ENCODE results near the gene STARD4. TPM values are rescaled to one million over a fixed set of nuclear protein-coding genes. Genes with fewer than 3 reads are reported as not detected.
A peak's percentile ranks its signal among the peaks of the same experiment; 100 is the strongest.

Gene STARD4
- total RNA-seq, 1 donor from 2014 or later, result 91.4 TPM

DNA sequence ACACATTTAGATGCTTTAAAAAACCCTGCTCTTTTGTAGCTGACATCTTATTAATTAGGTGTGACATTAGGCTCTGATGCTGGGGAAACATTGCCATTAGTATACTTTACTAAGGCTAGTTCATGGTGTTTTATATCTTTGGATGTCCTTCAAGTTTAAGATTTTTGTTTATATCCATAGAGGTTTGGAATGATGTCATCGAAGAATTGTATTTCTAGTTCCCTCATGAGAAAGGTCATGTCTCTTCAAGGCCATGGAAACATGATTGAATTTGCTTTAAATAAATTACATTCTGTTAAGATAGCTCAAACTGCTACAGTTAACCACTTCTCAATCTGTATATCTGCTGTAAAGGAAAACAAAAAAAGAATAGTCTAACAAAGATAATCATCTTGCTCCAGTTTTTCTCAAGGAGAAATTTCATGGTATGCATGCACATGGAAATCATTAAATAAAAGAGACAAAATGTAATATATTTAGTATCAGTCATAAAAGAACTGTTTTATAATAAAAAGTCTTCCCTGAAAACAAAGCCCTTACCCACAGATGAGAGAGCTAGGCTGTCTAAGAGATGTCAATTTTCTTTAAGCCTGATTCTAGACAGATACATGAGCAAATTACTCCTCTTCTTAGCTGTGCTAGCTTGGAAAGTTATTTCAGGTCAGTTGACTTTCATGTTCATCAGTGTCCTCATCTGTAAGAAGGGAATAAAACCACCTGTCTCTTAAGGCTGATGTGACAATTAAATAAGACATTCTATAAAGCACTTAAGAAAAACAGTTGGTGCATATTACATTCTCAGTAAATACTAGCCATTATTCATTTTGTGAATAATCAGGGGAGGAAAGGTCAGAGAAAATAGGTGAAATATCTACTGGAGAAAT lies 25.0 kb upstream of the STARD4 start:
- Histone ChIP-seq H3K4me3 (ENCODE audit: low read depth, low read length) (no peak overlapping the region), H3K27me3 (ENCODE audit: control insufficient read depth, insufficient read depth, low read length) (no peaks in the 10 kb centered on the region), H3K36me3 (ENCODE audit: control insufficient read depth, insufficient read depth, low read length) (no peaks in the 10 kb centered on the region)
- TF ChIP-seq, protein P1, sequence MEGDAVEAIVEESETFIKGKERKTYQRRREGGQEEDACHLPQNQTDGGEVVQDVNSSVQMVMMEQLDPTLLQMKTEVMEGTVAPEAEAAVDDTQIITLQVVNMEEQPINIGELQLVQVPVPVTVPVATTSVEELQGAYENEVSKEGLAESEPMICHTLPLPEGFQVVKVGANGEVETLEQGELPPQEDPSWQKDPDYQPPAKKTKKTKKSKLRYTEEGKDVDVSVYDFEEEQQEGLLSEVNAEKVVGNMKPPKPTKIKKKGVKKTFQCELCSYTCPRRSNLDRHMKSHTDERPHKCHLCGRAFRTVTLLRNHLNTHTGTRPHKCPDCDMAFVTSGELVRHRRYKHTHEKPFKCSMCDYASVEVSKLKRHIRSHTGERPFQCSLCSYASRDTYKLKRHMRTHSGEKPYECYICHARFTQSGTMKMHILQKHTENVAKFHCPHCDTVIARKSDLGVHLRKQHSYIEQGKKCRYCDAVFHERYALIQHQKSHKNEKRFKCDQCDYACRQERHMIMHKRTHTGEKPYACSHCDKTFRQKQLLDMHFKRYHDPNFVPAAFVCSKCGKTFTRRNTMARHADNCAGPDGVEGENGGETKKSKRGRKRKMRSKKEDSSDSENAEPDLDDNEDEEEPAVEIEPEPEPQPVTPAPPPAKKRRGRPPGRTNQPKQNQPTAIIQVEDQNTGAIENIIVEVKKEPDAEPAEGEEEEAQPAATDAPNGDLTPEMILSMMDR (IDR thresholded peaks at IDR 0.05; ENCODE audit: insufficient read depth, low read length, severe bottlenecking), result no peak
- no peak for DNase-seq (ENCODE audit: low read depth)
- FAIRE-seq, result no peak

- no peak for DNase-seq (ENCODE audit: low read depth)
- TF ChIP-seq, protein P1 (IDR thresholded peaks at IDR 0.05; ENCODE audit: insufficient read depth, low read length, severe bottlenecking), result no peak
- Histone ChIP-seq H3K27me3 (ENCODE audit: control insufficient read depth, insufficient read depth, low read length) (no peaks in the 10 kb centered on the region), H3K4me3 (ENCODE audit: low read depth, low read length) (no peak overlapping the region), H3K36me3 (ENCODE audit: control insufficient read depth, insufficient read depth, low read length) (no peaks in the 10 kb centered on the region)
- FAIRE-seq, result no peak
Measured at GRCh38 chr5:111535879-111536549, 23.7 kb upstream of the STARD4 start.

- no peak for DNase-seq (ENCODE audit: low read depth)
- TF ChIP-seq, protein P1 (IDR thresholded peaks at IDR 0.05; ENCODE audit: insufficient read depth, low read length, severe bottlenecking), result no peak
- Histone ChIP-seq H3K4me3 (ENCODE audit: low read depth, low read length) (no peak overlapping the region), H3K36me3 (ENCODE audit: control insufficient read depth, insufficient read depth, low read length) (no peaks in the 10 kb centered on the region), H3K27me3 (ENCODE audit: control insufficient read depth, insufficient read depth, low read length) (no peaks in the 10 kb centered on the region)
- FAIRE-seq, result no peak
Measured at GRCh38 chr5:111532886-111533582, 20.7 kb upstream of the STARD4 start.

GRCh38 chr5:111530298-111530740 lies 18.0 kb upstream of the STARD4 start:
- Histone ChIP-seq H3K27me3 (ENCODE audit: control insufficient read depth, insufficient read depth, low read length) (no peaks in the 10 kb centered on the region), H3K36me3 (ENCODE audit: control insufficient read depth, insufficient read depth, low read length) (no peaks in the 10 kb centered on the region), H3K4me3 (ENCODE audit: low read depth, low read length) (no peak overlapping the region)
- DNase-seq (ENCODE audit: low read depth) (peak; percentile 54), FAIRE-seq (no peak)
- TF ChIP-seq, protein P1 (IDR thresholded peaks at IDR 0.05; ENCODE audit: insufficient read depth, low read length, severe bottlenecking), result no peak

- Histone ChIP-seq H3K27me3 (ENCODE audit: control insufficient read depth, insufficient read depth, low read length) (no peaks in the 10 kb centered on the region), H3K36me3 (ENCODE audit: control insufficient read depth, insufficient read depth, low read length) (no peaks in the 10 kb centered on the region), H3K4me3 (ENCODE audit: low read depth, low read length) (no peak overlapping the region)
- TF ChIP-seq, protein P1 (IDR thresholded peaks at IDR 0.05; ENCODE audit: insufficient read depth, low read length, severe bottlenecking), result no peak
- FAIRE-seq (no peak), DNase-seq (ENCODE audit: low read depth) (no peak)
Measured at GRCh38 chr5:111528056-111528455, 15.7 kb upstream of the STARD4 start.
